ENCODE measurements around the gene TMEM263.

Gene TMEM263

DNA sequence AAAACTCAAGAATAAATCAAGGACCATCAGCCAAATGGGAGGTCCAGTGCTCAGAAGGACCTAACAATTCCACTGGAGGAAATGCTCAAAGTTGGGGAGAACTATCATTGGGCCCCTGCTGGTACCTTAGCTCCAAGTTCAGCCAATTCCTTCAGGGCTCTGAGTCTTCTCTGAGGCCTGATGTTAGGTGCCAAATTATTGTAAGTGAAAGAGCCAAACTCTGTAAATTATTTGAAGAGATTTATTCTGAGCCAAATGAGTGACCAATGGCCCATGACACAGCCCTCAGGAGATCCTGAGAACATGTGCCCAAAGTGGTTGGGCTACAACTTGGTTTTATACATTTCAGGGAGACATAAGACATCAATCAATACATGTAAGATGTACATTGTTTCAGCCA, 8.2 kb upstream of the TMEM263 start:
- DNase-seq (ENCODE audit: low read depth), result no peak
- H3K4me3 ChIP-seq (ENCODE audit: low read depth, low read length), result no peak overlapping the region
- TF ChIP-seq, protein P1, sequence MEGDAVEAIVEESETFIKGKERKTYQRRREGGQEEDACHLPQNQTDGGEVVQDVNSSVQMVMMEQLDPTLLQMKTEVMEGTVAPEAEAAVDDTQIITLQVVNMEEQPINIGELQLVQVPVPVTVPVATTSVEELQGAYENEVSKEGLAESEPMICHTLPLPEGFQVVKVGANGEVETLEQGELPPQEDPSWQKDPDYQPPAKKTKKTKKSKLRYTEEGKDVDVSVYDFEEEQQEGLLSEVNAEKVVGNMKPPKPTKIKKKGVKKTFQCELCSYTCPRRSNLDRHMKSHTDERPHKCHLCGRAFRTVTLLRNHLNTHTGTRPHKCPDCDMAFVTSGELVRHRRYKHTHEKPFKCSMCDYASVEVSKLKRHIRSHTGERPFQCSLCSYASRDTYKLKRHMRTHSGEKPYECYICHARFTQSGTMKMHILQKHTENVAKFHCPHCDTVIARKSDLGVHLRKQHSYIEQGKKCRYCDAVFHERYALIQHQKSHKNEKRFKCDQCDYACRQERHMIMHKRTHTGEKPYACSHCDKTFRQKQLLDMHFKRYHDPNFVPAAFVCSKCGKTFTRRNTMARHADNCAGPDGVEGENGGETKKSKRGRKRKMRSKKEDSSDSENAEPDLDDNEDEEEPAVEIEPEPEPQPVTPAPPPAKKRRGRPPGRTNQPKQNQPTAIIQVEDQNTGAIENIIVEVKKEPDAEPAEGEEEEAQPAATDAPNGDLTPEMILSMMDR (IDR thresholded peaks at IDR 0.05; ENCODE audit: control insufficient read depth, extremely low read depth, insufficient read depth), result no peak

DNA sequence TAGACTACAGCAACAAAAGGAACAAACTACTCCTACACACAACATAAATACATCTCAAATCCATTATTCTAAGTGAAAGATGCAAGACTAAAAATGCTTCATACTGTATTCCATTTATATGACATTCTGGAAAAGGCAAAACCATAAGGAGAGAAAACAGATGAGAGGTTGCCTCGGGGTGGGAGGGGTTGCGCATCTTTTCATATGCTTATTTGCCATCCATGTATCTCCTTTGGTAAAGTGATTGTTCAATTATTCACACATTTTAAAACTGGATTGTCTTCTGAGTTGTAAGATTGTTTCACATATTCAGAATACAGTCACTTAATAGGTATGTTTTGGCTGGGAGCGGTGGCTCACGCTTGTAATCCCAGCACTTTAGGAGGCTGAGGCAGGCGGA, 5.1 kb upstream of the TMEM263 start:
- TF ChIP-seq, protein P1 (IDR thresholded peaks at IDR 0.05; ENCODE audit: control insufficient read depth, extremely low read depth, insufficient read depth), result no peak
- H3K4me3 ChIP-seq (ENCODE audit: low read depth, low read length), result no peak overlapping the region
- DNase-seq (ENCODE audit: low read depth), result no peak

DNA sequence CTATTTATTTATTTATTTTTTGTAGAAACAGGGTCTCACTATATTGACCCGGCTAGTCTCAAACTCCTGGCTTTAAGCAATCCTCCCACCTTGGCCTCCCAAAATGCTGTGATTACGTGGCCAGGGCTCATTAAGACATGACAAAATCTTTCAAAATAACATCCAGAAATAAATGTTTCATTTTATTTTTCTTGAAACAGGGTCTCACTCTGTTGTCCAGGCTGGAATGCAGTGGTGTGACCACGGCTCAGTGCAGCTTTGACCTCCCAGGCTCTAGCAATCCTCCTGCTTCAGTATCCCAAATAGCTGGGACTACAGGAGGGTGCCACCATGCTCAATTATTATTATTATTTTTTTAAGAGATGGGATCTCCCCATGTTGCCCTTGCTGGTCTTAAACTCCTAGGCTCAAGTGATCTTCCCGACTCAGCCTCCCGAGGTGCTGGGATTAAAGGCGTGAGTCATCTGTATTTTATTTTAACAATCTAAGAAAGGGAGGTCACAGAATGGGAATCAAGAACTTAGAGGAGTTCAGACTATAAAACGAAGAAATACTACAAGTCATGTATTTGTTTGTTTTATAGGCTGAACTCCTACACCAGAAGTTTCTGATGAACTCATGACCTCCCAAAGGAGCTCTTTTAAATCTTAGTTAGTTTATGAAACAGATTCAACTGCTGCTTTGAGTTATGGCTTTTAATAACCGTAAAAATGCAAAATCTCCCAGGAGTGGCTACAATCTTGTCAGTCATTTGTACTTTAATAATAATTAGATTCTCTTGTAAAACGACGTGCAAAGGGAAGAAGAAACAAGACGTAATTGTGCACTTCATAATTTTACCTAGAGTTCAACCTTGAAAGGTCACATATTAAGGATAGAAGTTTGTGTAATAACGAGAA, 2.1 kb upstream of the TMEM263 start:
- H3K4me3 ChIP-seq (ENCODE audit: low read depth, low read length), result no peak overlapping the region
- TF ChIP-seq, protein P1 (IDR thresholded peaks at IDR 0.05; ENCODE audit: control insufficient read depth, extremely low read depth, insufficient read depth), result no peak
- DNase-seq (ENCODE audit: low read depth), result no peak

DNA sequence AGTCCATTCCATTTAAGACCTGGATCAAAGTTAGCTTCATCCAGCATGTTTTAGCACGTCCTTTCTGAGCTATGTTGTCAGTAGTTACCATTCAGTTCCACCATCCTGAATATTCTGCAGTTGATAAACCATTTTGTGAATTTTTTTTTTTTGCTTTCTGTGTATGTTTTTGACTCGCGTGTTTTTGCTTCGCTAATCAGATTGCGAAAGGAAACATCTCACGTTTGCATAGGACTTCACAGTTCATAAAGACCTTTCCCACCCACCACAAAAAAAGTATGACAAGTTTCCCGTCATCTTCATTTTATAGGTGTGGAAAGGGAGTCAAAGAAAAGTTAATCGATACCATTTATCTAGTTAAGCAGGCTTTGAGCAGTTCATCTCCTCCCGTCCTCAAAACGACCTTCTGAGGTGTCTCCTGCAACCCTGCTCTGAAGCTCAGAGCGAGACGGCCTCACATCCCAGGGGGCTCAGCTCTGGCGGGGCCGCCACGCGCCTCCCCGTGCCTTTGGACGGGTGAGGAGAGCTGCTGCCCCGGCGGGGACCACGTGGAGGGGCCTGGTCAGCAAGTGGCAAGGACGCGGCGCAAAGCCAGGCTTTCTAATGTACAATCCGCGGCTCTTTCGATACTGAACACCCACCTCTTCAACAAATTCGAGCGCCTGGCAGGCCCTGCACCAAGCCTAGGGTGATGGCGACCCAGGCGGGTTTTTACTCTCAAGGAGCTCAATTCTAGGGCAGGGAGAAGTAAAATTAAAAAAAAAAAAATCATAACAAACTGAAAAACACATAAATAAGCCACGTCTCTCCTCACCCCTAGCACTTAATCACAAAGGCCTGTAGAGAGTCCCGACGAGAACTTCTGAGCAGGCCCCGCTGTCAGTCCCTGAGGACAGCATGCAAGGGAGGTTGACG, 988 bp upstream of the TMEM263 start:
- H3K4me3 ChIP-seq (ENCODE audit: low read depth, low read length), result peak overlapping the region; percentile 91
- TF ChIP-seq, protein P1 (IDR thresholded peaks at IDR 0.05; ENCODE audit: control insufficient read depth, extremely low read depth, insufficient read depth), result no peak
- no peak for DNase-seq (ENCODE audit: low read depth)

DNA sequence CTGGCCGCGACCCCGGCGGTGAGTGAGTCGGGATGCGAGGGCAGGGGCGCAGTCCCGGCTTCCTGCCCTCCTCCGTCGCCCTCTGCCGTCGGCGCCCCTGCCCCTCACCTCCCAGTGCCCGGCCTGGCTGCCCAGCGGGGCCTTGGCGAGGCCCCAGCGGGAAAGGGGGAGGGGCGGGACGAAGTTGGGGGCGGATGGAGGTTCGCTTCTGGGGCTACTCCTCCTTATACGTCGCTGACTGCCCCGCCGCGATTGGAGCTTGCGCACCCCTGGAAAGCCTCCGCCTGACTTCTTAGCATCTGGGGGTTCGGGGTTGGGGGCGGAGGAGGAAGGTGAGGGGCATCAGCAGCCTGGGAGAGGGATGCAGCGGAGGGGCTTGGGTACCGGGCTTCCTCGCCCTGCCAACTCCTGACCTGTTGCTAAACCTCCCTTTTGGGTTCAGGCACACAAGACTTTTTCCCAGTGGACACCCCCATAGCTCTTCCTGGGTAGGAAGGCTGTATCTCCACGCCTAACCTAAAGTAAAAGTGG, 406 bp downstream of the TMEM263 start:
- no peak for DNase-seq (ENCODE audit: low read depth)
- peak overlapping the region; percentile 91 for H3K4me3 ChIP-seq (ENCODE audit: low read depth, low read length)
- TF ChIP-seq, protein P1 (IDR thresholded peaks at IDR 0.05; ENCODE audit: control insufficient read depth, extremely low read depth, insufficient read depth), result peak; percentile 43; the same call in 1 of the 2 replicates

DNA sequence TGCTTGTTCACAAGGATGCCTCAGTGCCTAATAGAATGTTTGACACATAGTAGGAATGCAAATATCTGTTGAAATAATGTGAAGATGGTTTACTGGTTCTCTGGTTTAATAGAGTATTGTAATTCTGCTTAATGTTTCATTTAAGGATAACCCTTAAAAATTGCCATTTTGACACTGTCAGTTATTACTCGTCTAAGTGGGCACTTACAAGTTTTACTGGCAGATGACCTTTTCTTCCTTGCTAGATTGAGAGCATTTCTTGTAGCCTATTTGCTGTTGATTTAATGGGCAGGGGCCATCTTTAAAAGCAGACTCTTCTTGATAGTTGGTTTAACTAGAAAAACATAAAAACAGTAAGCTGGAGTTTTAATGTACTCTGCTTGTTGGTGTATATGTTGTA, 1.9 kb downstream of the TMEM263 start:
- peak overlapping the region; percentile 91 for H3K4me3 ChIP-seq (ENCODE audit: low read depth, low read length)
- TF ChIP-seq, protein P1 (IDR thresholded peaks at IDR 0.05; ENCODE audit: control insufficient read depth, extremely low read depth, insufficient read depth), result no peak
- no peak for DNase-seq (ENCODE audit: low read depth)

Measured in LNCaP clone FGC (cell line).